Thyroid gland (tissue), 4 donors: ENCODE measurements around the gene KLHL21.

Experiments
- CTCF ChIP-seq, 6 experiments: fragments of 200-600 bp in 3 of 6; fragments of 450-650 bp in 3 of 6; sonication (generic) in 3 of 6; IDR thresholded peaks; one replicate each; pipeline ENCODE4 v1.5.1; 2016 to 2019; ENCODE audit warnings: antibody characterized with exemption in 6 of 6, mild to moderate bottlenecking in 2 of 6, inconsistent platforms in 1 of 6, moderate library complexity in 1 of 6
- POLR2A ChIP-seq, 2 donors: fragments of 450-650 bp; IDR thresholded peaks; one replicate each; pipeline ENCODE4 v1.6.1; 2017; ENCODE audit warnings: antibody characterized with exemption in 2 of 2, mild to moderate bottlenecking in 2 of 2, moderate library complexity in 1 of 2

- TF ChIP-seq CTCF (IDR thresholded peaks at IDR 0.05) = no peak
- TF ChIP-seq POLR2A (IDR thresholded peaks at IDR 0.05) = no peak
Observed at GRCh38 chr1:6574818-6575217, 27.9 kb downstream of the KLHL21 start.
